H9 (cell line): Measurements from ENCODE around the gene LRRC41. TPM values are rescaled to one million over a fixed set of nuclear protein-coding genes. Genes with fewer than 3 reads are reported as not detected.

ENCODE experiments used
- DNase-seq: peaks from one replicate; pipeline ENCODE4 v3.0.0-alpha.2; 2017
- H2AFZ ChIP-seq: one replicate; pipeline ENCODE4 v1.6.1; 2013; ENCODE audit warnings: mild to moderate bottlenecking, low read length, control low read depth, moderate library complexity
- H2AK5ac ChIP-seq: 2 replicates; pipeline ENCODE4 v1.6.1; 2013; ENCODE audit warnings: low read length, control low read depth, mixed read lengths; ENCODE audit not compliant: insufficient read length
- H2BK120ac ChIP-seq: one replicate; pipeline ENCODE4 v1.6.1; 2013; ENCODE audit warnings: low read depth, mild to moderate bottlenecking, low read length, control low read depth, inconsistent platforms; ENCODE audit not compliant: poor library complexity, severe bottlenecking
- H2BK12ac ChIP-seq: 2 replicates; pipeline ENCODE4 v1.6.1; 2013; ENCODE audit warnings: low read length, control low read depth, mixed read lengths, low read depth; ENCODE audit not compliant: insufficient read length
- H2BK15ac ChIP-seq: 2 replicates; pipeline ENCODE4 v1.6.1; 2013; ENCODE audit warnings: low read depth, low read length, control low read depth
- H2BK20ac ChIP-seq: one replicate; pipeline ENCODE4 v1.6.1; 2013; ENCODE audit warnings: low read depth, mild to moderate bottlenecking, low read length, control low read depth, inconsistent platforms; ENCODE audit not compliant: poor library complexity, severe bottlenecking
- H2BK5ac ChIP-seq: 2 replicates; pipeline ENCODE4 v1.6.1; 2013; ENCODE audit warnings: low read length, control low read depth, mixed read lengths; ENCODE audit not compliant: insufficient read length
- H3K14ac ChIP-seq: 2 replicates; pipeline ENCODE4 v1.6.1; 2013; ENCODE audit warnings: low read length, control low read depth; ENCODE audit not compliant: insufficient read depth
- H3K18ac ChIP-seq: 2 replicates; pipeline ENCODE4 v1.6.1; 2013; ENCODE audit warnings: low read depth, mild to moderate bottlenecking, mixed read lengths, low read length, control low read depth; ENCODE audit not compliant: insufficient read length
- H3K23ac ChIP-seq: 2 replicates; pipeline ENCODE4 v1.6.1; 2013; ENCODE audit warnings: low read length, control low read depth, mixed read lengths, low read depth; ENCODE audit not compliant: insufficient read length
- H3K23me2 ChIP-seq: 2 replicates; pipeline ENCODE4 v1.6.1; 2013; ENCODE audit warnings: low read depth, mild to moderate bottlenecking, mixed read lengths, low read length, control low read depth; ENCODE audit not compliant: insufficient read length, poor library complexity, severe bottlenecking
- H3K27ac ChIP-seq: 2 replicates; pipeline ENCODE4 v1.5.1; 2013; ENCODE audit warnings: low read length, control low read depth, mixed read lengths, low read depth; ENCODE audit not compliant: insufficient read length
- H3K27me3 ChIP-seq: 2 replicates; pipeline ENCODE4 v1.6.1; 2013; ENCODE audit warnings: low read length, control low read depth, inconsistent platforms; ENCODE audit not compliant: insufficient read depth
- H3K4ac ChIP-seq: 2 replicates; pipeline ENCODE4 v1.6.1; 2013; ENCODE audit warnings: low read depth, mild to moderate bottlenecking, control low read depth, inconsistent platforms, low read length, moderate library complexity
- H3K4me1 ChIP-seq: 2 replicates; pipeline ENCODE4 v1.6.1; 2013; ENCODE audit warnings: low read length, control low read depth, inconsistent platforms; ENCODE audit not compliant: insufficient read depth
- H3K4me2 ChIP-seq: 2 replicates; pipeline ENCODE4 v1.6.1; 2013; ENCODE audit warnings: low read length, control low read depth, mixed read lengths; ENCODE audit not compliant: insufficient read length, insufficient read depth
- H3K56ac ChIP-seq: 2 replicates; pipeline ENCODE4 v1.6.1; 2013; ENCODE audit warnings: low read depth, mild to moderate bottlenecking, mixed read lengths, low read length, control low read depth; ENCODE audit not compliant: insufficient read length
- H3K79me1 ChIP-seq: 2 replicates; pipeline ENCODE4 v1.6.1; 2013; ENCODE audit warnings: low read depth, mild to moderate bottlenecking, moderate library complexity, low read length, control low read depth, inconsistent platforms; ENCODE audit not compliant: insufficient read depth, poor library complexity, severe bottlenecking
- H3K79me2 ChIP-seq: 2 replicates; pipeline ENCODE4 v1.6.1; 2013; ENCODE audit warnings: low read length, control low read depth, inconsistent platforms; ENCODE audit not compliant: insufficient read depth
- H3K9ac ChIP-seq: 2 replicates; pipeline ENCODE4 v1.6.1; 2013; ENCODE audit warnings: low read length, control low read depth, mixed read lengths; ENCODE audit not compliant: insufficient read length; ENCODE audit errors: extremely low read depth
- H3K9me3 ChIP-seq: one replicate; pipeline ENCODE4 v1.6.1; 2013; ENCODE audit warnings: low read depth, low read length, inconsistent platforms; ENCODE audit not compliant: control insufficient read depth
- H3T11ph ChIP-seq: one replicate; pipeline ENCODE4 v1.6.1; 2013; ENCODE audit warnings: mild to moderate bottlenecking, low read length, control low read depth, inconsistent platforms
- H4K20me1 ChIP-seq: one replicate; pipeline ENCODE4 v1.6.1; 2013; ENCODE audit not compliant: control insufficient read depth, insufficient read length, insufficient read depth
- H4K5ac ChIP-seq: 2 replicates; pipeline ENCODE4 v1.6.1; 2013; ENCODE audit warnings: low read depth, mild to moderate bottlenecking, mixed read lengths, low read length, control low read depth; ENCODE audit not compliant: insufficient read length
- H4K8ac ChIP-seq: replicated peaks from 2 replicates; pipeline ENCODE4 v1.6.1; 2013; ENCODE audit warnings: low read length, control low read depth, mixed read lengths, low read depth; ENCODE audit not compliant: insufficient read length
- H4K91ac ChIP-seq: 2 replicates; pipeline ENCODE4 v1.6.1; 2013; ENCODE audit warnings: low read depth, mild to moderate bottlenecking, moderate library complexity, mixed read lengths, low read length, control low read depth; ENCODE audit not compliant: insufficient read length
- H3K27ac Mint-ChIP-seq, 3 experiments: 2 replicates in 2 of 3; 3 replicates in 1 of 3; pipeline ENCODE4 v1.8.0; 2020 to 2021; ENCODE audit warnings: mixed read lengths in 3 of 3, mild to moderate bottlenecking in 1 of 3, moderate library complexity in 1 of 3
- H3K27me3 Mint-ChIP-seq: 2 replicates; pipeline ENCODE4 v1.8.0; 2021; ENCODE audit warnings: low read depth, mild to moderate bottlenecking, moderate library complexity, mixed read lengths
- H3K36me3 Mint-ChIP-seq, 3 experiments: 2 replicates in 2 of 3; 3 replicates in 1 of 3; pipeline ENCODE4 v1.8.0; 2020 to 2021; ENCODE audit warnings: low read depth in 3 of 3, mixed read lengths in 3 of 3; ENCODE audit not compliant: insufficient read depth in 1 of 3
- H3K4me1 Mint-ChIP-seq, 2 experiments: 2 replicates each; pipeline ENCODE4 v1.8.0; 2020; ENCODE audit warnings: mixed read lengths in 2 of 2
- H3K4me3 Mint-ChIP-seq, 2 experiments: 2 replicates in 1 of 2; 3 replicates in 1 of 2; pipeline ENCODE4 v1.8.0; 2020 to 2021; ENCODE audit warnings: mild to moderate bottlenecking in 2 of 2, mixed read lengths in 2 of 2, moderate library complexity in 1 of 2
- H3K9me3 Mint-ChIP-seq, 2 experiments: 2 replicates in 1 of 2; 3 replicates in 1 of 2; pipeline ENCODE4 v1.8.0; 2020; ENCODE audit warnings: mild to moderate bottlenecking in 2 of 2, mixed read lengths in 2 of 2, moderate library complexity in 1 of 2
- WGBS: extraction: QIAGEN DNeasy Blood & Tissue Kit; methylation state at CpG from one replicate; pipeline ENCODE4 v1.1.7; 2013; ENCODE audit warnings: missing lambda C conversion rate, low lambda C conversion rate, mixed read lengths; ENCODE audit not compliant: insufficient read length; ENCODE audit errors: extremely low coverage; 5-methylcytosine and 5-hydroxymethylcytosine counted together
- total RNA-seq: library from RNA; stranded (reverse); gene quantifications from 2 replicates; pipeline ENCODE4 v1.2.1, GENCODE V29; 2021
- TF ChIP-seq, protein P1 (sequence below): fragments of 200-600 bp; sonication (generic); conservative IDR thresholded peaks from 3 replicates; pipeline ENCODE4 v1.8.0; 2021; ENCODE audit warnings: antibody characterized with exemption, mild to moderate bottlenecking

Gene LRRC41
- total RNA-seq, 1 experiment from 2014 or later, result 62.6 TPM

- Histone ChIP-seq H3K23ac (no peak overlapping the region), H2BK5ac (no peak overlapping the region), H3K4ac (no peak overlapping the region), H2AFZ (no peak overlapping the region), H3K4me2 (no peak overlapping the region), H3K4me1 (no peaks in the 10 kb centered on the region), H2BK20ac (no peak overlapping the region), H2AK5ac (no peak overlapping the region), H3T11ph (no peak overlapping the region), H2BK120ac (no peak overlapping the region), H4K8ac (no peak overlapping the region), H4K5ac (no peak overlapping the region), H3K79me1 (no peaks in the 10 kb centered on the region), H3K18ac (no peak overlapping the region), H2BK15ac (no peak overlapping the region), H3K79me2 (no peaks in the 10 kb centered on the region), H4K91ac (no peak overlapping the region), H3K27ac (no peak overlapping the region), H3K27me3 (no peaks in the 10 kb centered on the region), H3K56ac (no peak overlapping the region), H3K14ac (no peak overlapping the region), H2BK12ac (no peak overlapping the region), H3K23me2 (no peaks in the 10 kb centered on the region), H4K20me1 (no peaks in the 10 kb centered on the region), H3K9ac (no peak overlapping the region), H3K9me3 (no peaks in the 10 kb centered on the region)
- Mint-ChIP-seq H3K36me3 (peaks cover 44 to 96% (median 81%) of the 10 kb centered on the region in 3 experiments; a peak in 6 of 7 replicates), H3K27ac (no peak overlapping the region), H3K9me3 (no peaks in the 10 kb centered on the region), H3K27me3 (no peaks in the 10 kb centered on the region), H3K4me1 (no peaks in the 10 kb centered on the region), H3K4me3 (no peak overlapping the region)
- no CpG with 5 or more reads among the region's 1 CpG for WGBS
- TF ChIP-seq, protein P1, sequence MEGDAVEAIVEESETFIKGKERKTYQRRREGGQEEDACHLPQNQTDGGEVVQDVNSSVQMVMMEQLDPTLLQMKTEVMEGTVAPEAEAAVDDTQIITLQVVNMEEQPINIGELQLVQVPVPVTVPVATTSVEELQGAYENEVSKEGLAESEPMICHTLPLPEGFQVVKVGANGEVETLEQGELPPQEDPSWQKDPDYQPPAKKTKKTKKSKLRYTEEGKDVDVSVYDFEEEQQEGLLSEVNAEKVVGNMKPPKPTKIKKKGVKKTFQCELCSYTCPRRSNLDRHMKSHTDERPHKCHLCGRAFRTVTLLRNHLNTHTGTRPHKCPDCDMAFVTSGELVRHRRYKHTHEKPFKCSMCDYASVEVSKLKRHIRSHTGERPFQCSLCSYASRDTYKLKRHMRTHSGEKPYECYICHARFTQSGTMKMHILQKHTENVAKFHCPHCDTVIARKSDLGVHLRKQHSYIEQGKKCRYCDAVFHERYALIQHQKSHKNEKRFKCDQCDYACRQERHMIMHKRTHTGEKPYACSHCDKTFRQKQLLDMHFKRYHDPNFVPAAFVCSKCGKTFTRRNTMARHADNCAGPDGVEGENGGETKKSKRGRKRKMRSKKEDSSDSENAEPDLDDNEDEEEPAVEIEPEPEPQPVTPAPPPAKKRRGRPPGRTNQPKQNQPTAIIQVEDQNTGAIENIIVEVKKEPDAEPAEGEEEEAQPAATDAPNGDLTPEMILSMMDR, result no peak
- no peak for DNase-seq
Observed at GRCh38 chr1:46268578-46268977, 34.8 kb downstream of the LRRC41 start.
